ENCODE results near the gene CCM2L.

CCM2L gene

DNA sequence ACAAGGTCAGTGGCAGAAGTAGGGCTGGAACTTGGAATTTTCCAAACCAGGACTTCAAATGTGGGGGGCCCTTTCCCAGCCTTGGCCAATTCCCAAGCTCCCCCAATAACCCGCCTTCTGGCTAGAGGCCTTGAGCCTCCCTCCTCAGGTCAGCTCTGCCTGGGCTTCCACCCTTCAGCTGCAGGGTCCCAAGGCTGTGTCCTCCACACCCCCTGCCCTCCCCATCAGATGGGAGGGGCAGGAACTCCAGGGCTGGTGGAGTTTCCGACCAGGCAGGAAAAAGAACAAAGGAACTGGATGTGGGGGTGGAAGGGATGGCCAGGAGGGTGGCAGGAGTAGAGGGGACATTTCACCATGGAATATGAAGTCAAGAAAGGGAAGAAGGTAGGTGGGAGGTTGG is at the start of gene CCM2L:
Gene CCM2L (plus strand): TSS at position 338 of the 400 bp plus-strand sequence. CDS start 17 bp downstream, at position 355.
- peak; percentile 69 for DNase-seq (ENCODE audit: low spot score)

DNA sequence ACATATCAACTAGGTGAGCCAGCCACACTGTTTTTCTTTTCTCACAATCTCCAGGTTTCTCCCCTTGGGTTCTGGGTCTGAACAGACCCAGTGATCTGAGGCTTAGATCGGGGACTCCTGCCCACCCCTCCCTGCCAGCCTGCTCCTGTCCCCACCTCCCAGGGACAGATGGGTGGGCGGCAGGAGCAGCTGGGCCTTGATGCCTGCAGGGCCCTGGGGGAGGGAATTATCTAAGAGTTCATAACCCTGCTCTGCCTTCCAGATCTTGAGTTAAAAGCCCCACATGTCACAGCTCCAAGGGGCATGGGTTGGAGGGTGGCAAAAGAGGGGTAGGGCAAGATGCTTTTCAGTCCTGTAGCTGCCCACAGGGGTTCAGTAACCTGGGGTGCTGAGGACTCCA is 47.5 kb upstream of the CCM2L start:
- DNase-seq (ENCODE audit: low spot score): no peak

GRCh38 chr20:31963889-31964288 is 46.3 kb upstream of the CCM2L start:
- no peak for DNase-seq (ENCODE audit: low spot score)

- no peak for DNase-seq (ENCODE audit: low spot score)
These were observed 43.1 kb upstream of the CCM2L start for GRCh38 chr20:31966991-31967655.

DNA sequence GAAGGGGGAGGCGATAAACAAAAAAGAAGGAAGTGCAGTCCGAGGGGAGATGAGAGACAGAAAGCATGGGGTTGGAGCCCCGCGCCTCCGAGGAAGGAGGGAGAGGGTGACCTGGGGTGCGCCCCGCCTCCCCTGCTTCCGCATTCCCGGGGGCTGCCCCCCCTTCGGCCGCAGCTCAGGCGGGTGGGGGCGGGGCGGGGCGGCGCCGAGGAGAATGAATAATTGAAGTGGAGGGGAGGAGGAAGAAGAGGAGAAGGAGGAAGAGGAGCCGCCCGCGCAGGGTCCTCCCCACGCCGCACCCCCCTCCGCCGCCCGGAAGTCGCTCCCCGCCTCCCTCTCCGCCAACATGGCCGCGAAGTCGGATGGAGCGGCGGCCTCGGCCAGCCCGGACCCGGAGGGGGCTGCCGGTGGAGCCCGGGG is 42.4 kb upstream of the CCM2L start, which contains the start of gene XKR7:
Gene XKR7 (plus strand): TSS at position 322 of the 420 bp plus-strand sequence. CDS start 25 bp downstream, at position 347.
- DNase-seq (ENCODE audit: low spot score): no peak

DNA sequence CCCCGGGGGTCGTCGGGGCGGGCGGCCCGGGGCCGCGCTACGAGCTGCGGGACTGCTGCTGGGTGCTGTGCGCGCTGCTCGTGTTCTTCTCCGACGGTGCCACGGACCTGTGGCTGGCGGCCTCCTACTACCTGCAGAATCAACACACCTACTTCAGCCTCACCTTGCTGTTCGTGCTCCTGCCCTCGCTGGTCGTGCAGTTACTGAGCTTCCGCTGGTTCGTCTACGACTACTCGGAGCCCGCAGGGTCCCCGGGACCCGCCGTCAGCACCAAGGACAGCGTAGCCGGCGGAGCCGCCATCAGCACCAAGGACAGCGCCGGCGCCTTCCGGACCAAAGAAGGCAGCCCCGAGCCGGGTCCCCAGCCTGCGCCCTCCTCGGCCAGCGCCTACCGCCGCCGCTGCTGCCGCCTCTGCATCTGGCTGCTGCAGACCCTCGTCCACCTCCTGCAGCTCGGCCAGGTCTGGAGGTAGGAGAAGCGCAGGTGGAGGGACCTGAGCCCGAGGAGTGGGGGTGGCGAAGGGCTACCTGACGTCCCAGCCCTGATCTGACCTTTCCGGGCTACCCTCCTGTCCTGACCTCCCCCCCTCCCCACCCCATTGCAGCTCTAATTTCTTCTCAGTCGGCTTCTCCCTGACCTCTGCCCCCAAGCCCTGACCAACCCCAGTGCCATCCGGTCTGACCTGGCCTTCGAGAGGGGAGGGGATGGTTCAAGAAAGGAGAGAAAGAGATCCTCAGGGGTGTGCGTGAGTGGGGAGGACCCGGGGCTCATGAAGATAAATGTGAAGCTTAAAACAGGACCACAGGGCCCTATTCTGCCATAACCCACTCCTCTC is 41.7 kb upstream of the CCM2L start:
- peak; percentile 56 for DNase-seq (ENCODE audit: low spot score)

GRCh38 chr20:31969991-31970390 is 40.2 kb upstream of the CCM2L start:
- no peak for DNase-seq (ENCODE audit: low spot score)

- DNase-seq (ENCODE audit: low spot score): no peak
These were observed 37.7 kb upstream of the CCM2L start for GRCh38 chr20:31972471-31973021.

- DNase-seq (ENCODE audit: low spot score): no peak
These were observed 35.9 kb upstream of the CCM2L start for GRCh38 chr20:31974296-31974695.

DNA sequence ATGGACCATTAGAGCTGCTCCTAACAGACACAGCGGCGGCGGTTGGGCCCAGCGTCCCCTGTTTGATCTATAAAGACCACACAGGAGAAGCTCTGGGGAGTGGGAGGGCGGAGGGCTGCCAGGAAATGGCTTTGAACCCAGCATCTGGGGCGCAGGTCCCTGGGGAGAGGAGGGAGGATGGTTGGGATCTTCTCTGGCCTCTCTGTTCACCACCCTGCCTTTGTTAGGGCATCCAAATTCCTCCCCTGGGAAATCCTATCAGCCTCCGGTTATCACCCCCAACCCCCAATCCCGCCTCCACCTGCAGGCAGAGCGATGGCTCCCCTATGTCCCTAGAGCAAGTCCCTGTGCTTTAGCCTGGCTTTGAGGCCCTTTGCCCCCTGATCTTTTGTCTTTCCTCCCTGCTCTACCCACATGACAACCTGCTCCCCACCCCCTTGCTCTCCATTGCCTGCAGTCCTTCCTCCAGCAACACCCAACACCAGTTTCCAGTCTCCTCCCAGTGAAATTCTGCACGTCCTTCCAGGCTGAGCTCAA is 35.2 kb upstream of the CCM2L start:
- no peak for DNase-seq (ENCODE audit: low spot score)

GRCh38 chr20:31975874-31976273 is 34.4 kb upstream of the CCM2L start:
- DNase-seq (ENCODE audit: low spot score): no peak

- no peak for DNase-seq (ENCODE audit: low spot score)
These were observed 33.2 kb upstream of the CCM2L start for GRCh38 chr20:31977080-31977479.

DNA sequence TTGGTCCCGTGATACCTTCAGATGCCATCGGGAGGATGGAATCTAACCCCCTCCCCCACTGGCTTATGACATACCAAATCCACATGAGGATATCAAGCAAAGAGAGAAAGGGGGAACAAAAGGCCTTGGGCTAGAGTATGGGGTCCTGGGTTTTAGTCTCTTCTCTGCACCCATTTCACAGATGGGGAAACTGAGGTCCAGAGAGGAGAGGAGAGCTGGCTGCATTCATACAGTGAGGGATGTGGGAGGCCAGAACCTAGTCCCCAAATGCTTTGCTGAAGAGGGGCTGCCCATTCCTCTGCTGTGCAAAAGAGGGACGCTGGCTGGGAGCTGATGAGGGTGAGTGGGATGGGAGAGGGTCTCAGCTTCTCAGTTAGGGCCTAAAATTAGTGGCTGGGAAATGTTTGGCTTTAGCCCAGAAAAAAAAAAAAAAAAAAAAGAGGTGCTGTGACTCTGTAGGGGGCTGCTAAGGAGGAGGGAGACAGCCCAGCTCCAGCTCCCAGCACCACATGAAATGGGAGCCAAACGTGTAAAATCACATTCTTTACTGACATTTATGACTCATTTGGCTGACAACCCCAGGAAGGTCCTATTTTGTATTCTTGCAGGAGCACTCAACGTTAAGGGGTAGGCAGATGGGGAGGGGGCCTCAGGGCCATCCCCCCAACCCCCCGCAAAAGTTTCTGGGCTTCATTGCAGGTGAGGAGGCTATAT is 30.4 kb upstream of the CCM2L start:
- DNase-seq (ENCODE audit: low spot score): no peak

DNA sequence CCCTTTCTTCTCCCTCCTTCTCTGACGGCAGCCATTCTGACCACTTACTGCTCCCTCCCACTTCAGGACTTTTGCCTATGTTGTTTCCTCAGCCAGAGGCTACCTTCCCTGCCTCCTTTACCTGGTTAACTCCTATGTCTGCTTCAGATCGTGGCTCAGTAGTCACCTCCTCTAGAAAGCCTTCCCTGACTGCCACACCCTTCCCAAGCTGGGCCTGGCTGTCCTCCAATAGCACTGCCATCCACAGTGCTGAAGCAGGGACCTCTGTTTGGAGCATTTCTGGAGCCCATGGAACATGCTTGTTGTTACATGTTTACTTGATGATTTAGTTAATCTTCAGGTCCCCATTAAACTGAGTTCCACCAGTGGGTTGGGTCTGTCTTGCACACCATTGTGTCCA is 28.5 kb upstream of the CCM2L start:
- no peak for DNase-seq (ENCODE audit: low spot score)

- no peak for DNase-seq (ENCODE audit: low spot score)
These were observed 25.2 kb upstream of the CCM2L start for GRCh38 chr20:31984981-31985471.

DNA sequence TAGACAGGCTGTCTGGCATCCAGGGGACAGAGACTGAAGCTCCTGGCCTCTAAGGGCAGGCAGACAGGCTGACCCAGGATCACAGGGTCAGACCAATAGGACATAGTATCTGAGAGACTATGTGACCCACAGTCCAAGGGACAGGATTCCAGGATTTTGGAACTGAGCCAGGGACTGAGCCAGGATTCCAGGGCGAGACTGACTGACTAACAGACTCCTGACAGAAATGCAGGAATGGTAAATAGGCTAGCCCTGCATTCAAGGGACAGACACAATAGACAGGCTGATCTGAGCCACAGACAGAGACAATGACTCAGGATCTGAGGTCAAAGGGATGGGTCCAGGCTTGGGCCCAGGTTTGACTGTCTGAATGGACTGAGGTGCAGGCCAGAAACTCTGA is 22.5 kb upstream of the CCM2L start:
- DNase-seq (ENCODE audit: low spot score): peak; percentile 97

GRCh38 chr20:31988430-31989015 is 21.7 kb upstream of the CCM2L start:
- peak; percentile 57 for DNase-seq (ENCODE audit: low spot score)

- no peak for DNase-seq (ENCODE audit: low spot score)
These were observed 21.1 kb upstream of the CCM2L start for GRCh38 chr20:31989030-31989645.

GRCh38 chr20:31990641-31991338 is 19.4 kb upstream of the CCM2L start:
- DNase-seq (ENCODE audit: low spot score): no peak

DNA sequence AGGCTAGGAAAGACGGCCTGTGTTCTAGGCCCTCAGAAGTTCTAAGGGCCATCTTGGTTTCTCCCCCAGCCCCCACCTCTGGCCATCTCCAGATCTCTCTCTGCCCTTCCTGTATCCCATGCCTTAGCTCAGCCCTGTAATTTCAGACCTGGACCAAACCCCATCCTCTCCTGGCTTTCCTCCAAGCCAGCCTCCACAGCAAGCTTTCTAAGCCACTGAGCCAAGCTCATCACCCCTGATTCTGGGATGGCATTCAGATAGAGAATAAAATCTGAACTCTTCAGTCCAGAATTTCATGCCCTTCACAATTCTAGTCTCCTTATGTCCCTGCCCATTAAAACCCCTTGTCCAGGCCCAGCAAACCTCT is 18.9 kb upstream of the CCM2L start:
- no peak for DNase-seq (ENCODE audit: low spot score)

GRCh38 chr20:31992086-31992485 is 18.2 kb upstream of the CCM2L start:
- DNase-seq (ENCODE audit: low spot score): no peak

Data from kidney capillary endothelial cell (primary cell).